ENCODE measurements around the gene GDPD4. TPM values are rescaled to one million over a fixed set of nuclear protein-coding genes. Genes with fewer than 3 reads are reported as not detected.

The GDPD4 gene
- total RNA-seq, 1 experiment from 2014 or later = not detected

- Histone ChIP-seq H3K4me2 (ENCODE audit: low read length) (no peak overlapping the region), H3K9me2 (ENCODE audit: insufficient read depth) (no peaks in the 10 kb centered on the region), H3K9ac (ENCODE audit: low read length) (no peak overlapping the region), H3K27ac (ENCODE audit: low read depth, low read length) (no peak overlapping the region), H3K79me2 (ENCODE audit: insufficient read depth, low read length) (no peaks in the 10 kb centered on the region), H3K27me3 (ENCODE audit: insufficient read depth, low read length) (no peaks in the 10 kb centered on the region), H3K36me3 (ENCODE audit: control insufficient read depth in 1 of 2, insufficient read depth in 2 of 2, low read length in 2 of 2) (no peaks in the 10 kb centered on the region), H3K4me3 (replicated peaks in 1 of 2; ENCODE audit: low read depth in 1 of 2, low read length in 2 of 2) (no peak overlapping the region), H3K9me3 (ENCODE audit: control insufficient read depth in 1 of 2, insufficient read depth in 1 of 2, low read depth in 1 of 2, low read length in 2 of 2) (no peaks in the 10 kb centered on the region), H4K20me1 (ENCODE audit: insufficient read depth) (no peaks in the 10 kb centered on the region), H3K4me1 (ENCODE audit: control insufficient read depth in 1 of 2, insufficient read depth in 2 of 2, low read length in 2 of 2) (peaks cover 0 to 7% of the 10 kb centered on the region in 2 experiments; a peak in 1 of 4 replicates), H2AFZ (ENCODE audit: low read depth, low read length, poor library complexity, severe bottlenecking) (no peak overlapping the region)
- POLR2A ChIA-PET = no interaction called here
- BruUV-seq (replicated peaks) = no TSS peak
- no peak for DNase-seq (ENCODE audit: low read depth, low spot score)
- CTCF ChIA-PET = no interaction called here
- intact Hi-C loops (cut with micrococcal nuclease) = no loop called here
- TF ChIP-seq EZH2phosphoT487 (IDR thresholded peaks at IDR 0.05; ENCODE audit: borderline replicate concordance) = no peak
- no peak for TF ChIP-seq EZH2 (IDR thresholded peaks at IDR 0.05)
- no peak for TF ChIP-seq RAD21 (IDR thresholded peaks at IDR 0.05; ENCODE audit: low read depth)
- TF ChIP-seq TCF7L2 (IDR thresholded peaks at IDR 0.05; ENCODE audit: borderline replicate concordance, extremely low read depth, insufficient read depth, insufficient read length) = no peak
- TF ChIP-seq POLR2AphosphoS5 (IDR thresholded peaks at IDR 0.05; ENCODE audit: low read depth, low read length) = no peak
- no peak for TF ChIP-seq ATF3 (IDR thresholded peaks at IDR 0.05)
- no peak for TF ChIP-seq ZBTB33 (IDR thresholded peaks at IDR 0.05; ENCODE audit: extremely low read depth, insufficient replicate concordance, low read length)
- no peak for TF ChIP-seq CBX3 (IDR thresholded peaks at IDR 0.05; ENCODE audit: low read depth)
- no peak for TF ChIP-seq MAX (IDR thresholded peaks at IDR 0.05)
- TF ChIP-seq ELF1 (IDR thresholded peaks at IDR 0.05; ENCODE audit: borderline replicate concordance, low read depth) = no peak
- no peak for TF ChIP-seq ZFX (IDR thresholded peaks at IDR 0.05)
- TF ChIP-seq EGR1 (IDR thresholded peaks at IDR 0.05; ENCODE audit: low read depth) = no peak
- TF ChIP-seq JUND (IDR thresholded peaks at IDR 0.05) = no peak
- ATAC-seq = no peak
- RAD21 ChIA-PET (ENCODE audit: low non-redundant PET in 1 of 2, low total read pairs in 2 of 2, uncharacterized antibody in 2 of 2, unreplicated experiment in 2 of 2) = no interaction called here
These were observed 16.7 kb downstream of the GDPD4 start for GRCh38 chr11:77284476-77285468.
